Astrocyte (in vitro differentiated cells and primary cell): Measurements from ENCODE around the gene TBC1D2B.

Source experiments
- EZH2 ChIP-seq: IDR thresholded peaks from 2 replicates; pipeline ENCODE4 v1.6.1; 2012; ENCODE audit warnings: mild to moderate bottlenecking, low read length, inconsistent platforms; ENCODE audit not compliant: insufficient read depth
- TF ChIP-seq, protein P1 (sequence below): IDR thresholded peaks from 2 replicates; pipeline ENCODE4 v1.5.1; 2011; ENCODE audit warnings: low read depth, mild to moderate bottlenecking, inconsistent platforms, low read length, moderate library complexity; ENCODE audit not compliant: insufficient read depth

DNA sequence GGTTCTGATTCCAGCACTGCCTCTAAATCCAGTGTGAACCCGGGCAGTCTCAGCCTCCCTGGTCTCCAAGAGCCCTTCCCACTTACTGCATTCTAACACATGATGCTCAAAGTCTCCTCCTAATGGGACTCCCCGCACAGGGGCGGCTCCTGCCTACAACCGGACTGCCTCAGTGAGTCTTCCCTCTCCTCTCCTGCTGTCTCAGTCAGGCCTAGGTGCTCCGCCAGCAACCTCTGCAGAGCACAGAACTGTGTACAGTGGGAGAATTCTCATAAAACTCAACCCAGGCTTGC, 28.9 kb downstream of the TBC1D2B start:
- TF ChIP-seq, protein P1, sequence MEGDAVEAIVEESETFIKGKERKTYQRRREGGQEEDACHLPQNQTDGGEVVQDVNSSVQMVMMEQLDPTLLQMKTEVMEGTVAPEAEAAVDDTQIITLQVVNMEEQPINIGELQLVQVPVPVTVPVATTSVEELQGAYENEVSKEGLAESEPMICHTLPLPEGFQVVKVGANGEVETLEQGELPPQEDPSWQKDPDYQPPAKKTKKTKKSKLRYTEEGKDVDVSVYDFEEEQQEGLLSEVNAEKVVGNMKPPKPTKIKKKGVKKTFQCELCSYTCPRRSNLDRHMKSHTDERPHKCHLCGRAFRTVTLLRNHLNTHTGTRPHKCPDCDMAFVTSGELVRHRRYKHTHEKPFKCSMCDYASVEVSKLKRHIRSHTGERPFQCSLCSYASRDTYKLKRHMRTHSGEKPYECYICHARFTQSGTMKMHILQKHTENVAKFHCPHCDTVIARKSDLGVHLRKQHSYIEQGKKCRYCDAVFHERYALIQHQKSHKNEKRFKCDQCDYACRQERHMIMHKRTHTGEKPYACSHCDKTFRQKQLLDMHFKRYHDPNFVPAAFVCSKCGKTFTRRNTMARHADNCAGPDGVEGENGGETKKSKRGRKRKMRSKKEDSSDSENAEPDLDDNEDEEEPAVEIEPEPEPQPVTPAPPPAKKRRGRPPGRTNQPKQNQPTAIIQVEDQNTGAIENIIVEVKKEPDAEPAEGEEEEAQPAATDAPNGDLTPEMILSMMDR, result no peak
- TF ChIP-seq EZH2, result no peak
